DMS79 (cell line): ENCODE results near the gene MAST1.
"Not testable (repeated sequence)": the region's sequence is repeated elsewhere in the genome, so short reads cannot be mapped to it uniquely, and the experiment has no call there.

Experiments used
- DNase-seq: peaks from one replicate; lab custom pipeline; 2025; lab: John Stamatoyannopoulos, UW

MAST1 gene

DNA sequence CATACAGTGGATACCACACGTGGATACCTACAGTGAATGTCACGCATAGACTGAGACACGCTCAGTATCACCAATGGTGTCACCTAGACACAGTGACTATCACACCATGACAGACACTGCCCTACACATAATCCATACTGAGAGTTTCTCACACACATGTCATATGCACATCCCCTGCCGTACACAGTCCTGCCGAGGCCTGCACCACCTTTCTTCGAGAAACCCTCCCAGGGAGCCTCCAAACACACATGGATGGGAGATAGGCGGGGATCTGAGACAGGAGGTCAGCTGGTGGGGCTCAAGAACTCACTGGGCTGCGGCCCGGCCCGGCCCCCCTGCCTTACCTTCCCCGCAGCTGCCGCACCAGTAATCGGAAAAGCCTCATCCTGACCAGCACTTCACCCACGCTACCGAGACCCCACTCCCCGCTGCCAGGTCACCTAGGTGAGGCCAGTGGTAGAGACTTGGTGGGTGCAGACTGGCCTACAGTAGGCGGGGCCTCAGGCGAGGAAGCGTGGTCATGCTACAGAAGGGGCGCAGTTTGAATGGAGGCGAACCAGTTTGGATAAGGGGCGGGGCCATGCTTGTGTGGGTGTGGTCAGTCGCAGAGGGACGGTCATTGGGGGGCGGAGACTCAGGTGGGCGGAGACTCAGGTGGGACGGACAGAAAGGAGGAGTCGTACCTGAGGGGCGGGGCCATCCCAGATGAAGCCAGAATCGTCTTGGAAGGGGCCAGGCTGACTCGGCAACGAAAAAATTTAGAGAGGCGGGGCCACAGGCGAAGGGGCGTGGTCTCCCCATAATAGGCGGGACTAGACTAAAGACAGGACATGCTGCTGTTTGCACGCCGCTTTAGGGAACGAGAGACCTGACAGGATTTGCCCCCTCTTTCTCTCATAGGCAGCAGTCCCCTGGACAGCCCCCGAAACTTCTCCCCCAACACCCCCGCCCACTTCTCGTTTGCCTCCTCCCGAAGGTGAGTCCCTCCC is 2.1 kb downstream of the MAST1 start:
- no peak for DNase-seq

GRCh38 chr19:12841094-12841493 is 2.8 kb downstream of the MAST1 start:
- no peak for DNase-seq

GRCh38 chr19:12842511-12842910 is 4.2 kb downstream of the MAST1 start:
- DNase-seq = no peak

DNA sequence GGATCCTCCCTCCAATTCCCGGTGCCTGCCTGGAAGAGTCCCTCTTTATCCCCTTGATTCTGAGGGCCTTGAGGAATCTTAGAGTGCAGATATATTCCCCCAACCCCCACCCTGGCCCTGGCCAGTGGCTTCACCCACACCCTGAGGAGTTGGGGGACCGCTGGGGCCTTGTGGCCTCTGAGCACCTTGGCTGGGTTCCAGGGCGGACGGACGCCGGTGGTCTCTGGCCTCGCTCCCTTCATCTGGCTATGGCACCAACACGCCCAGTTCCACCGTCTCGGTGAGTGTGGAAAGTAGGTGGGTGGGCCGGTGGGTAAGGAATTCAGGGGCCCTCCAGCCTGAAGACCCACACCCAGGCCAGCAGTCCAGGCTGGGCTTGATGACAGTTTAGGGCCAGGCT is 5.0 kb downstream of the MAST1 start:
- DNase-seq = no peak

DNA sequence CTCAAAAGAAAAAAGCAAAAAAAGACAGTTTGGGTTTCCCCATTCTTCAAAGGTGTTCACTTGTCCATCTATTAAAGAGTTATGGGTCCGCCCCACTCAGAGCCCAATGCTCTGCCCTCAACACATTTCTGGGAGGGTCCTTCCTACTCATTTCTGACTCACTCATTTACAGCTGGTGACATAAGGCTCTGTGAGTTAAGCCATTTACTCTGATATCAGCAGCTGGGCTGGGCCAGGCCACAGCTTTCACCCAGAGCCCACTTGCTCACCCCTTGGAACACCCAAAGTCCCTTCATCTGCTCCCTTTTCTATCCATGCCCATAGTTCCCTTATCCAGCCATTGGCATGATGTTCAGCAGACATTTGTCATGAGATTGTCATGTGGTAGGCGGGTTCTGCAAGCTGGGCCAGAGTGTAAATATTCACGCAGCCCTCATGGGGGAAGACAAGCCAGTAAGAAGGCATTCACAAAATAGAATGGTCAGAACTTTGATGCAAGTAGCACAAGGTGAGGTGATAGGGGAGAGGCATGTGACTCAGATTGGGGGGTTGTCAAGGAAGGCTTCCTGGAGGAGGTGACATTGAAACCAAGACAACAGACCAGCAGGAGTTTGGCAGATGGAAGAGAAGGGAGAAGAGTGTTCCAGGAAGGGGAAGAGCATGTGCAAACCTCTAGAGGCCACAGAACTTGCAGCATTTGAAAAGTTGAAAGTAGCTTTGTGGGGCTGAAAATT is 5.9 kb downstream of the MAST1 start:
- no peak for DNase-seq

DNA sequence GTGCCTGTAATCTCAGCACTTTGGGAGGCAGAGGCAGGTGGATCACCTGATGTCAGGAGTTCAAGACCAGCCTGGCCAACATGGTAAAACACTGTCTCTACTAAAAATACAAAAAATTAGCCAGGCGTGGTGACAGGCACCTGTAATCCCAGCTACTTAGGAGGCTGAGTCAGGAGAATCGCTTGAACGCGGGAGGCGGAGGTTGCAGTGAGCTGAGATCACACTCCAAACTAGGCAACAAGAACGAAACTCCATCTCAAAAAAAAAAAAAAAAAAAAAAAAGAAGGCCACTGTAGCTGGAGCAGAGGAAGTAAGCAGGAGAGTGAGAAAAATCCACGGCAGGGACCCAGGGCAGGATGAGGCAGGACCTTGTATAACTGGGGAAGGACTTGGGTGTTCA is 8.3 kb downstream of the MAST1 start:
- not testable (repeated sequence) for DNase-seq

- DNase-seq = peak; percentile 71
Measured at GRCh38 chr19:12847159-12848139, 9.1 kb downstream of the MAST1 start.

- DNase-seq = no peak
Measured at GRCh38 chr19:12856653-12857052, 18.3 kb downstream of the MAST1 start.

DNA sequence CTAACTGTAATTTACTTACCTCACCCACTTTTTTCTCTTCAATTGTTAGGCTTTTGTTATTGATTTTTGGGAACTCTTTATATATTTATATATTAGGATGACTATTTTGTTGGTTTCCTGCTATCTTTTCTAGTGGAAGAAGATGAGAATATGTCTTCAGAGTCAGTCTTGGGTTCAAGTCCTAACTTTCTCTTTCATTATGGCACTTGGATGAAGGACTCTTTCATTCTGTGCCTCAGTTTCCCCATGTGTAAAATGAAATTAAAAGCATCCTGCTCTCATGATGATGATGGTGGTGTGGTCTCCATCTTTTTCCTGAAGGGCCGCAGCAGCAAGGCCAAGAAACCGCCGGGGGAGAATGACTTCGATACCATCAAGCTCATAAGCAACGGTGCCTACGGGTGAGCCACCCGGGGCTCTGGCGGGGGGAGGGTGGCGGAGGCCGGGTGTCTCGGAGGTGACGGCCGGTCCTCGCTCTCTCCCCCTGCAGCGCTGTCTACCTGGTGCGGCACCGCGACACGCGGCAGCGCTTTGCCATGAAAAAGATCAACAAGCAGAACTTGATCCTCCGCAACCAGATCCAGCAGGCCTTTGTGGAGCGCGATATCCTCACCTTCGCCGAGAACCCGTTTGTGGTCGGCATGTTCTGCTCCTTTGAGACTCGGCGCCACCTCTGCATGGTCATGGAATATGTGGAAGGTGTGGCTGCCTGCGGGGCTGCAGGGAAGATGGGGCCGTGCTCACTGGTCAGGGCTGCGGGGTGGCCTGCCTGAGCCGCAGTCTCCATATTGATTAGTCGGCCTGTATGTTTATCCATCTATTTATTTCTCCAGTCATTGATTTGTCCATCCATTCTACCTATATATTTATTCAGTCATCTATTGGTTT is 20.0 kb downstream of the MAST1 start:
- no peak for DNase-seq

GRCh38 chr19:12859546-12859945 is 21.2 kb downstream of the MAST1 start:
- DNase-seq = no peak

- no peak for DNase-seq
Measured at GRCh38 chr19:12864143-12864542, 25.8 kb downstream of the MAST1 start.

DNA sequence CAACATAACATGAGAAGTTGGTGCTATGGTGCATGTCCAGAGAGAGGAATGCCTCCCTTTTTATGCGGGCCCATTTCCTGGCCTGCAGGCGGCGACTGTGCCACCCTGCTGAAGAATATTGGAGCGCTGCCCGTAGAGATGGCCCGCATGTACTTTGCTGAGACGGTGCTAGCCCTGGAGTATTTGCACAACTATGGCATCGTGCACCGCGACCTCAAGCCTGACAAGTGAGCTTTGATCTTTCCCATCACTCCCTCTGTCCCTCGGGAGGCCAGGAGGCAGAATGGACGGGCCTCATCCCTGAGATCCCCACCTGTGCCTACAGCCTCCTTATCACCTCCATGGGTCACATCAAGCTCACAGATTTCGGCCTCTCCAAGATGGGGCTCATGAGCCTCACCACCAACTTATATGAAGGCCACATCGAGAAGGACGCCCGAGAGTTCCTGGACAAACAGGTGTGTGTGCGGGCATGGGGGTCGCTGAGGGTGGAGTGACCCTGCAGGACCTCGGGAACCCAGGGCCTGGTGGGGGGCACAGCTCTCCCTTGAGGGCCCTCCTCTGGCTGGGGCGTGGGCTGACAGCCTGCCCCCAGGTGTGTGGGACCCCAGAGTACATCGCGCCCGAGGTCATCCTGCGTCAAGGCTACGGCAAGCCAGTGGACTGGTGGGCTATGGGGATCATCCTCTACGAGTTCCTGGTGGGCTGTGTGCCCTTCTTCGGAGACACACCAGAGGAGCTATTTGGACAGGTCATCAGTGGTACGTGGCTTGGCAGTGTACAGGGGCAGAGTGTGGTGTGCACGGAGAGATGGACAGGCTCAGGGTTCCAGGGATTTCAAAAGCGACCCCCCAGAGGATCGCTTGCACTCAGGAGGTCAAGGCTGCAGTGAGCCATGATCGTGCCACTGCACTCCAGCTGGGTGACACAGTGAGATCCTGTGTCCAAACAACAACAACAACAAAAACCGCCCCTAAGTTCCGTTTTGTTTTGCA is 26.7 kb downstream of the MAST1 start:
- no peak for DNase-seq

GRCh38 chr19:12865746-12866415 is 27.6 kb downstream of the MAST1 start:
- no peak for DNase-seq

GRCh38 chr19:12866416-12867119 is 28.3 kb downstream of the MAST1 start:
- no peak for DNase-seq

DNA sequence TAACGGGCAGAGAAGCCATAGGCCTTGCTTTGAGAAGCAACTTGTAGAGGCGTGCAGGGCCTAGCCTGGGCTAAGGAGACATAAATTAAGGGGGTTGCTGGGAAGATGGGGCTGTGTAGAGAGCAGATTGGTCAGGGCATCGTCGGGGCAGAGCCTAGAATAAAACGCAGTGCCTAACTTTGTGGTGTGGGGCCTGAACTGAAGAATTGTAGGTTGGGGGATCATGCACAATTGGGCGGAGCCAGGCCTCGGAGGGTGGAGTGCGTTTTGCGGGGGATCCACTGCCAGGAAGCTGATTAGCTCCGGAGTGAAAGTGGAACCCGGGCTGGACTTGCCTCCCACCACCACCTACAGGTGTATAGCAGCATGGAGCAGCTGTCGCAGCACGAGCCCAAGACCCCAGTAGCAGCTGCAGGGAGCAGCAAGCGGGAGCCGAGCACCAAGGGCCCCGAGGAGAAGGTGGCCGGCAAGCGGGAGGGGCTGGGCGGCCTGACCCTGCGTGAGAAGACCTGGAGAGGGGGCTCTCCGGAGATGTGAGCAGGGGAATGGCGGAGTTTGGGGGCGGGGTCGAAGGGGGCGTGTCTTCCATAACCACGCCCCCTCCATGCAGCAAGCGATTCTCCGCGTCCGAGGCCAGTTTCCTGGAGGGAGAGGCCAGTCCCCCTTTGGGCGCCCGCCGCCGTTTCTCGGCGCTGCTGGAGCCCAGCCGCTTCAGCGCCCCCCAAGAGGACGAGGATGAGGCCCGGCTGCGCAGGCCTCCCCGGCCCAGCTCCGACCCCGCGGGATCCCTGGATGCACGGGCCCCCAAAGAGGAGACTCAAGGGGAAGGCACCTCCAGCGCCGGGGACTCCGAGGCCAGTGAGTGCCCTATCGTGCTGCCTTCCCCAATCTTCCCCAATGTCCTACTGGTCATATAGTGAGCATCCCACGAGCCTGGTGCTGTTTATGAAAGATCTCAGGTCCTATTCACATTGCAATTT is 29.1 kb downstream of the MAST1 start:
- DNase-seq = no peak

GRCh38 chr19:12868540-12869112 is 30.3 kb downstream of the MAST1 start:
- no peak for DNase-seq

GRCh38 chr19:12871681-12872080 is 33.4 kb downstream of the MAST1 start:
- DNase-seq = no peak
